ENCODE measurements around the gene CAPN7.

The CAPN7 gene

GRCh38 chr3:15246186-15246585 lies 40.1 kb downstream of the CAPN7 start:
- DNase-seq (ENCODE audit: low read depth, low spot score) = no peak

DNA sequence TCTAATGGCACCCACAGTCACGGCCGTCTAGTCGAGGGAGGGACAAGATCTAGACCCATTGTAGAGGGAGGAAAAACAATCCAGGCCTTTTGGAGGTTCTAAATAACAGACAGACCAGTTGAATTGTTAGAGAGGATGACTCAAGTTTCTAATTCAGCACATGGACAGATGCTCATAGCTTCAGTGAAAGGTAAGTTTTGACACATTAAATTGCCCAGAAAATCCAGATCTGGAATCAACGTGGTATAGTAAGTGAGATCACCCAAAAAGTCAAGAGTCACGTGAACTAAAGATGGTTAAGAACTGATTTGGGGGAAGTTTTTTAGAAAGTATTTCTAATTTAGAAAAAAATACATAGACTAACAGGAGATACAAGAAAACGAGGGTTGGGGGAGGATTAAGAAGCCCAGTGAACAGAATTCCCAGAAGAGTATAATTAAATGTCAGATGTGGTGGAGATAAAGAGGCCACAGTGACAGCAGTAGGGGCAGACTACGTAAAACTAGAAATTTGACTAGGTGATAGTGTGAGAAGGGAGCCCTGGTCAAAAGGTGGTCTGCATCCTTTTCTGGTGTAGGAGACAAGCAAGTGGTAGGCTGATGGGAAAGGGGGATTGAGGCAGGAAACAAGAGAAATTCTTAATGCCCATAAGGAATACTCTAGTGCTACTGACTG lies 47.1 kb downstream of the CAPN7 start:
- DNase-seq (ENCODE audit: low read depth, low spot score) = no peak

- no peak for DNase-seq (ENCODE audit: low read depth, low spot score)
These were observed 49.2 kb downstream of the CAPN7 start for GRCh38 chr3:15255215-15255614.

- DNase-seq (ENCODE audit: low read depth, low spot score) = no peak
These were observed 50.9 kb downstream of the CAPN7 start for GRCh38 chr3:15256861-15257341.

DNA sequence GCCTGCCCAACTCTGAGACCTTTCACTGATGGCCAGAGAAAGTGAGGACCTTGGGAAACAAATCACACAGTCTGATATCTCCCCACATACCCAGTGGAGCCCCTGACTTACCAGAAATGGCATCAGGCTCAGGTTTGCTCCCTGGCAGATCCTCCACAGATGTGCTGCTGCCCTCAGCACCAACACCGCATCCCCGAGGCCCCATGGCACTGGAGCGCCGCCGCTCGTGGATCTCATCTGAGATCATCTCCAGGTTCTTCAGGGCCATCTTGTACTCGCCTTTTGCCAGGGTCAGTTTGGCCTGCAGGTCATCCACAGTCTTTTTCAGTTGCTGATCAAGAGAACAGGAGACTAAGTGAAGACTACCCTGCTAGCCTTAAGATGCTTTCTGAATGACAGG lies 52.7 kb downstream of the CAPN7 start:
- DNase-seq (ENCODE audit: low read depth, low spot score) = no peak

DNA sequence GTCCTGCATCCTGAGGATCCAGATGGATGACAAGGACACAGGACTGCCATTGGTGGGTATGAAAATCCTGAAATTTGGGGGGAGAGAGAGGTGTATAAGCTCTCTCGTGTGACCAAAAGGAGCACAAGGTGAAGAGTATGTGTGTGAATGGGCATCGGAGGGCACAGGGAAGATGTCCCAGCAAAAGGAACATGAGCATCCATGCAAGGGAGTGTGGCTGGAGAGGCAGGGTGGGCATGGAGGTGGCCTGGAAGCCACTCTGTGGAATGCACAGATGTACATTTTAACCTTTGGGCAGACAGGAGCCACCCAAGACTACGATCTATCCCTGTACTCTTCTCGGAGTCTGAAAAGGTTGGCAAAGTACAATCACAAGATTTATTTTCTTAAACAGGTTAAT lies 54.5 kb downstream of the CAPN7 start:
- no peak for DNase-seq (ENCODE audit: low read depth, low spot score)

GRCh38 chr3:15261274-15261673 lies 55.2 kb downstream of the CAPN7 start:
- DNase-seq (ENCODE audit: low read depth, low spot score) = no peak

- no peak for DNase-seq (ENCODE audit: low read depth, low spot score)
These were observed 56.0 kb downstream of the CAPN7 start for GRCh38 chr3:15262021-15262420.

DNA sequence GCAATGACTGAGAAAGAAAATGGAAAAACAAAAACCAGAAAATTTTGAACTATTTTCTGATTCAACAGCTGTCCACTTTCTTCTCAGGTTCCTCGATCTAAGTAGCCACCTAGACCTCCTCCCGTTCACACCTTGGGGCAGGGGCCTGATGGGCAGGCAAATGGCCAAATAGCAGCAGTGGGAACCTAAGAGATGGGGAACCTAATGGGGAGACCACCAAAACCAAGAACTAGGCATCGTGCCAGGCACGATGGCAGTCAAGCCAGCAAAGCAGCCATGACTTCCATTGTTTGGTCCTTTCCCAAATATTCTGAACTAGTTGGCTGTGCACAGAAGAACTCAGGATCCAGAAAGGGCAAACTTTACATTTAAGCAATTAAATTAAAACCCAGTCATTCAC lies 57.1 kb downstream of the CAPN7 start:
- no peak for DNase-seq (ENCODE audit: low read depth, low spot score)

GRCh38 chr3:15263926-15264325 lies 57.9 kb downstream of the CAPN7 start:
- DNase-seq (ENCODE audit: low read depth, low spot score) = no peak

DNA sequence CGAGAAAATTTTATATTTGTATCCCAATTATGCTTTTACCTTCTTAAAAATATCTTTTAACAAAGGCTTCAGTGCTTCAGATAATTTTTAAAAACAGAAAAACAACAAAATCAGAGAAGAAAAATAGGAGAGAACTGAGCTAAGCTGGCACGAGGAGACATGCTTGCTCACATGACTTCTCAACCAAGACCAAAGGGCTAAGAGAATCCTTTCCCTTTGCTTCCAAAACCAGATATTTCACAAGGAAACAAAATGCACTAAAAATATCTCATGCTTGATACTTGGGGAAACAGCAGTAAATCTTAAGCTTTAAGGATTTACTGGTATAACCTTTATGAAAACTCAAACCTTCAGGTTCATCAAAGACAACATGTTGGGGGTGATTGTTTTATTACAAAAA lies 58.4 kb downstream of the CAPN7 start:
- no peak for DNase-seq (ENCODE audit: low read depth, low spot score)

DNA sequence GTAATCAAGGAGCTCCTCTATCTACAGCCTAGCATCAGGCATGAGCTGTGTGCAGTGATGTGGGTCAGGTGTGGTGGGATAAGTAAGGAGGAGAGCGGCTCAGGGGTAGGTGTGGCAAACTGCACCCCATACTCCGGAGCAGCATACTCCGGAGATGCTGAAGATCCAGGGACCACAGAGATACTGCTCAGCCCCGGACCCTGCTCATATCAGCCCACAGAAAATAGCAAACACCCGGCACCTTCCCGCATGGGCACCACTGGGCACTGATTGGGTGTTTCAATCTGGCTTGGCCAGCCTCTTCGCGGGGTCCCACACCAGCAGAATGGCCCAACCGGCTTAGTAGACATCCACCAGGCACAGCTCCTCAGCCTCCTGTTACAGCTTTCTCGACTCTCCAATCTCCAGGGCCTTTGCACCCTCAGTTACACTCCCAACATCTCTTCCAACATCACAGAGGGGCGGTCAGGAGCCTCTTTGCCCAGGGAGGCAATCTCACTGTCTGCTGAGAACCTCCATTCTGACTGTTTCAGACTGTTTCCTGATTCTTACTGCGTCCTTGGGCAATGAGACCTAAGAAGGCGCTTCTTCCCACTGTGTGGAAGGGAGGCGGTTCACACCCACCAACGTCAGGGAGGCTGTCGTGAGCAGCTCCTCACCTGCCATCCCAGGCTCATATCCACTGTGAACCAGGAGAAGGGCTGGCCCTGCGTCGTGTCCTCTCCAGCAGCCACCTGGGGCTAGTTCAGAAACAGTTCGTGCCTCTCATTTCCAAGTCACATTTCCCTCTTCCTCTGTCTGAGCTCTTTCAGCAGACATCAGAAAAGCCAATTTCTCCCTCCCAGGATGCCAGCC lies 59.8 kb downstream of the CAPN7 start:
- DNase-seq (ENCODE audit: low read depth, low spot score) = no peak

- no peak for DNase-seq (ENCODE audit: low read depth, low spot score)
These were observed 60.7 kb downstream of the CAPN7 start for GRCh38 chr3:15266510-15267376.

- DNase-seq (ENCODE audit: low read depth, low spot score) = no peak
These were observed 61.5 kb downstream of the CAPN7 start for GRCh38 chr3:15267502-15267901.

DNA sequence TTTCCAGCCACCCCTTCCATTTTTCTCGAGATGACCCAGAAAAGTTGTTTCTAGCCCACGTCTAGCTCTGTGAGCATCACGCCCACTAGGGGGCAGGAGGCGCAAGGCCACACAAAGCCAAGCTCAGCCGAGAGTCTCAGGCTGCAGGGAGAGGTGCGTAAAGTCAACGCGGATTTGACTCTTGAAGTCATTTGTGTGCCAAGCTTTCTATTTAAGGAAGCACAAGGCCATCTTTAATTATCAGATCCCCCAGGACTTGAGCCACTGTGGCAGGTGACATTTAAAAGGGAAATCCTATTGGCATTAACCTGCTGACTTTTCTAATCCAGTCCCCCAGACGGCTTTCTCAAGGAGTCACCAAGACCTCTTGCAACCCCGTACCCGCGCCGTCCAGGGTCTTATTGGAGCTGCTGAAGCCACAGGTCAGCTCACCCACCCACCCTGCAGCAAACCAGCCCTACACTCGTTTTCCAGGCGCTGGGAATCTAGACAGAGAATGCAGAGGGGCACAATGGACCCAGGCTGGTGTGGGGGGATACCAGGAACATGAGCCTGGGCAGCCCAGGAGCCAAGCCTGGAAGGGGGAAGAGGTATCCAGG lies 62.1 kb downstream of the CAPN7 start:
- DNase-seq (ENCODE audit: low read depth, low spot score) = peak; percentile 71

- DNase-seq (ENCODE audit: low read depth, low spot score) = peak; percentile 68
These were observed 63.3 kb downstream of the CAPN7 start for GRCh38 chr3:15269091-15269989.

- no peak for DNase-seq (ENCODE audit: low read depth, low spot score)
These were observed 65.0 kb downstream of the CAPN7 start for GRCh38 chr3:15271030-15271429.

- DNase-seq (ENCODE audit: low read depth, low spot score) = peak; percentile 63
These were observed 65.8 kb downstream of the CAPN7 start for GRCh38 chr3:15271785-15272381.

GRCh38 chr3:15272426-15273196 lies 66.6 kb downstream of the CAPN7 start:
- no peak for DNase-seq (ENCODE audit: low read depth, low spot score)

Measured in activated CD4-positive, CD25-positive, alpha-beta regulatory T cell treated with anti-CD3 and anti-CD28 coated beads, Interleukin-2, amount 50 U/mL, for 16 hours (primary cell).